ENCODE measurements around the gene AIFM2. TPM values are rescaled to one million over a fixed set of nuclear protein-coding genes. Genes with fewer than 3 reads are reported as not detected.

AIFM2 gene
- total and polyA plus RNA-seq, 7 donors = 8.7 to 40.5 (median 10.6) TPM

GRCh38 chr10:70112071-70112470 is 20.6 kb downstream of the AIFM2 start:
- intact Hi-C loops (cut with DNase I) = no loop called here
- WGBS, 3 donors = 88 to 94% (median 89%) methylated on average over 8 of the region's 8 CpGs
- Histone ChIP-seq H3K27ac (no peak overlapping the region), H3K9me3 (no peaks in the 10 kb centered on the region), H3K36me3 (ENCODE audit: insufficient read depth in 1 of 2, low read depth in 1 of 2) (peaks cover 4 to 85% of the 10 kb centered on the region in 2 donors), H3K27me3 (ENCODE audit: insufficient read depth in 3 of 3, low read length in 2 of 3) (no peaks in the 10 kb centered on the region), H3K4me3 (no peak overlapping the region), H3K4me1 (no peaks in the 10 kb centered on the region)
- TF ChIP-seq, protein P1, sequence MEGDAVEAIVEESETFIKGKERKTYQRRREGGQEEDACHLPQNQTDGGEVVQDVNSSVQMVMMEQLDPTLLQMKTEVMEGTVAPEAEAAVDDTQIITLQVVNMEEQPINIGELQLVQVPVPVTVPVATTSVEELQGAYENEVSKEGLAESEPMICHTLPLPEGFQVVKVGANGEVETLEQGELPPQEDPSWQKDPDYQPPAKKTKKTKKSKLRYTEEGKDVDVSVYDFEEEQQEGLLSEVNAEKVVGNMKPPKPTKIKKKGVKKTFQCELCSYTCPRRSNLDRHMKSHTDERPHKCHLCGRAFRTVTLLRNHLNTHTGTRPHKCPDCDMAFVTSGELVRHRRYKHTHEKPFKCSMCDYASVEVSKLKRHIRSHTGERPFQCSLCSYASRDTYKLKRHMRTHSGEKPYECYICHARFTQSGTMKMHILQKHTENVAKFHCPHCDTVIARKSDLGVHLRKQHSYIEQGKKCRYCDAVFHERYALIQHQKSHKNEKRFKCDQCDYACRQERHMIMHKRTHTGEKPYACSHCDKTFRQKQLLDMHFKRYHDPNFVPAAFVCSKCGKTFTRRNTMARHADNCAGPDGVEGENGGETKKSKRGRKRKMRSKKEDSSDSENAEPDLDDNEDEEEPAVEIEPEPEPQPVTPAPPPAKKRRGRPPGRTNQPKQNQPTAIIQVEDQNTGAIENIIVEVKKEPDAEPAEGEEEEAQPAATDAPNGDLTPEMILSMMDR (IDR thresholded peaks at IDR 0.05) = no peak
- ATAC-seq (no peak), DNase-seq (no peak)

DNA sequence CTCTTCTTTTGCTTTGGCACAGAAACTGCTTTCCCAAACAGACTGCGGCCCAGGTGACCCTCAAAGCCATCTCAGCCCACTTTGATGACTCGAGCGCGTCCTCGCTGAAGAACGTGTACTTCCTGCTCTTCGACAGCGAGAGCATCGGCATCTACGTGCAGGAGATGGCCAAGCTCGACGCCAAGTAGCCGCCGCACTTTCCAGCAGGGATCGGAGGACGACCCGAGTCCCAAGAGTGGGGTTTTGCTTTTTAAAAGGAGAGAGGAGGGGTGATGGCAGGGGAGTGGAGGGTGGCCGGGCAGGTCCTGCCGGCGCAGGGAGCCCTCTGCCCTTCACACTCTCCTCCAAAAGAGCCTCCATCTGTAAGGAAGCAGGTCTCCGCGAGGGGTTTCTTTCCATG is 21.1 kb downstream of the AIFM2 start:
- no peak for DNase-seq
- intact Hi-C loops (cut with DNase I) = no loop called here
- Histone ChIP-seq H3K4me3 (no peak overlapping the region), H3K4me1 (no peaks in the 10 kb centered on the region), H3K27me3 (ENCODE audit: insufficient read depth in 3 of 3, low read length in 2 of 3) (no peaks in the 10 kb centered on the region), H3K36me3 (ENCODE audit: insufficient read depth in 1 of 2, low read depth in 1 of 2) (peaks cover 4 to 79% of the 10 kb centered on the region in 2 donors), H3K27ac (no peak overlapping the region), H3K9me3 (no peaks in the 10 kb centered on the region)
- no peak for ATAC-seq
- WGBS, 3 donors = 93 to 94% (median 94%) methylated on average over 22 of the region's 22 CpGs
- TF ChIP-seq, protein P1 (IDR thresholded peaks at IDR 0.05) = no peak

DNA sequence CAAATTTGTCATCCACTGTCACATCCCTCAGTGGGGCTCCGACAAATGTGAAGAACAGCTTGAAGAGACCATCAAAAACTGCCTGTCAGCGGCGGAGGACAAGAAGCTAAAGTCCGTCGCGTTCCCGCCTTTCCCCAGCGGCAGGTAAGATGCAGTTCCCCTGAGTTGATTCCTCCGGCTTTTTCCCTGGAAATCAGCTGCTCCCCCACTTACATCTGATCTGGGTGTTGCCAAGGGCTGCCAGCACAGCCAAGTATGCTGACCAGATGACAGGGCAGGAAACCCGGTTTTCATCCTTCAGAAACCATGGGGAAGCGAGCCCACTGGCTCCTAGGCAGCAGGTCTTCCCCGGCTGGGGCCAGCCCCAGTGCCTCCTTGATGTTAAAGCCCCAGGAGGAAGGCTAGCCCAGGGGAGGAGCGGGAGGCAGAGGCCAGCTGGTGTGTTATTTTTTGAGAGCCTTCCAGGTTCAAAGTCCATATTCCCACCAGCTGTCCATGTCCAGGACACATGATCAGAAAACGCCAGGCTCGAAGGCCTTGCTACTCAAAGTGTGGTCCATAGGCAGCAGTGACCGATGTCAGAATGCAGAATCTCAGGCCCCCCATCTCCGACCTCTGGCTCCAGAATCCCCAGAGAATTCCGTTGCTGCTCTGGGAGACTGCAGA is 23.4 kb downstream of the AIFM2 start:
- Histone ChIP-seq H3K27me3 (ENCODE audit: insufficient read depth in 3 of 3, low read length in 2 of 3) (no peaks in the 10 kb centered on the region), H3K36me3 (ENCODE audit: insufficient read depth in 1 of 2, low read depth in 1 of 2) (peaks cover 4 to 70% of the 10 kb centered on the region in 2 donors), H3K27ac (no peak overlapping the region), H3K4me3 (no peak overlapping the region), H3K9me3 (no peaks in the 10 kb centered on the region), H3K4me1 (no peaks in the 10 kb centered on the region)
- TF ChIP-seq, protein P1 (IDR thresholded peaks at IDR 0.05) = no peak
- DNase-seq (no peak), ATAC-seq (no peak)
- WGBS, 3 donors = 73 to 83% (median 79%) methylated on average over 18 of the region's 18 CpGs
- intact Hi-C loops (cut with DNase I) = no loop called here

DNA sequence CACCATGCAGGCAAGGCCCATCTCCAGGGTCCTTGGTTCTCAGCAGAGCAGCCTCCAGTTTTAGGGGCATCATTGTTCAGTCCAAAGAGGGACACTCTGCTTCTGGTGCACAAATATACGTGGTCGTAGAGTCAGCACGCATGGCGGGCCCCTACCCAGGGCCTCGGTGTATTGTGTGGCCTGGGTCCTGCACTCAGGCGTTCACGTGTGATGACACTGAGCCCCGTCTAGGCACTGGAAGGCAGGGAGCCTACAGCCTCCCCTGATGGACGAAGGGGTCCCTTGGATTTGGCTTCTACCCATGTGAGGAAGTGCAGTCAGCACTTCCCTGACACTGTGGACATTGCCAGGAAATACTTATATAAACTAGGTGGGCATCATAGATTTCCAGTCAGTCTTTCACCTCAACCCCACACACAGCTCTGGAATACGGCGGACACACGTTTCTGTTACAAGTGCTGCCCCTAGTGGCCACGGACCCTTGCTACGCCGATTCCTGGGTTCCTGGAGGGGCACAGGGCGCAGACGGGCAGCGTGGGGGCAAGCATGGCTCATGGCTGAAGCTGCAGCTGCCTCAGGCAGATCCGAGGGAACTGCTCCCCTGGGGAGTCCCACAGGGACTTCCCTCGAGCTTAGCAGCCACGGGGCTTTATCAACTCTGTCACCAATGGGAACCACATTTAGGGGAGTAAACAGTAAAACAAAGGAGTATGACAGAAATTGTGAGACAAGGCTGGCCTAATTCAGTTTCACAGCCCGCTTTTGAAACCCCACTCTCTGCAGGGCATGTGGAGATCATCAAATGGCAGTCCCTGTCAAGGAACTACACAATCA is 25.4 kb downstream of the AIFM2 start:
- Histone ChIP-seq H3K27me3 (ENCODE audit: insufficient read depth in 3 of 3, low read length in 2 of 3) (no peaks in the 10 kb centered on the region), H3K4me3 (no peak overlapping the region), H3K4me1 (no peaks in the 10 kb centered on the region), H3K9me3 (no peaks in the 10 kb centered on the region), H3K36me3 (ENCODE audit: insufficient read depth in 1 of 2, low read depth in 1 of 2) (peaks cover 0 to 58% of the 10 kb centered on the region in 2 donors), H3K27ac (no peak overlapping the region)
- no peak for DNase-seq
- intact Hi-C loops (cut with DNase I) = no loop called here
- peak in 3 of 4 donors; percentile 28 to 57 (median 50) for ATAC-seq
- 77 to 78% (median 77%) methylated on average over 22 of the region's 22 CpGs for WGBS, 3 donors
- TF ChIP-seq, protein P1 (IDR thresholded peaks at IDR 0.05) = peak; percentile 34

Data from psoas muscle (tissue), 8 donors.